Thyroid gland (tissue), 4 donors: ENCODE results near the gene FAM83C. TPM values are rescaled to one million over a fixed set of nuclear protein-coding genes. Genes with fewer than 3 reads are reported as not detected.
A peak's percentile ranks its signal among the peaks of the same experiment; 100 is the strongest.

Experiments used
- DNase-seq, 2 donors: peaks; one replicate each; pipeline ENCODE4 v3.0.0-alpha.2; 2019
- H3K27ac ChIP-seq, 3 donors: fragments of 200-600 bp; sonication (generic); 1 replicate in 2 of 3; 2 replicates in 1 of 3; pipeline ENCODE4 v1.5.1; 2016 to 2019; ENCODE audit warnings: mild to moderate bottlenecking in 1 of 3, moderate library complexity in 1 of 3
- H3K27me3 ChIP-seq: fragments of 200-600 bp; sonication (generic); one replicate; pipeline ENCODE4 v1.5.1; 2019
- H3K36me3 ChIP-seq, 2 donors: fragments of 200-600 bp; sonication (generic); one replicate each; pipeline ENCODE4 v1.5.1; 2016 to 2019
- H3K4me1 ChIP-seq, 2 donors: fragments of 200-600 bp; sonication (generic); one replicate each; pipeline ENCODE4 v1.5.1; 2017 to 2019
- H3K4me3 ChIP-seq, 3 donors: fragments of 200-600 bp; sonication (generic); replicated peaks in 1 of 3; 1 replicate in 2 of 3; 2 replicates in 1 of 3; pipeline ENCODE4 v1.5.1; 2016; ENCODE audit warnings: mild to moderate bottlenecking in 1 of 3
- H3K9me3 ChIP-seq: fragments of 200-600 bp; sonication (generic); one replicate; pipeline ENCODE4 v1.5.1; 2017
- POLR2A ChIP-seq, 2 donors: fragments of 450-650 bp; IDR thresholded peaks; one replicate each; pipeline ENCODE4 v1.6.1; 2017; ENCODE audit warnings: antibody characterized with exemption in 2 of 2, mild to moderate bottlenecking in 2 of 2, moderate library complexity in 1 of 2
- WGBS, 2 donors: methylation state at CpG; one replicate each; pipeline ENCODE4 v1.1.5; 2017; 5-methylcytosine and 5-hydroxymethylcytosine counted together
- intact Hi-C: fragments of 100-400 bp; cut with DNase I; formaldehyde crosslinking; loops from one replicate; pipeline ENCODE4 v1.15.1; 2023
- total RNA-seq, 4 donors: library from RNA; depleted of rRNA; stranded (reverse); fragments of >200 nt; gene quantifications; one replicate each; pipeline ENCODE4 v1.2.3, GENCODE V29; 2016
- TF ChIP-seq, protein P1 (sequence below), 6 experiments: fragments of 200-600 bp in 3 of 6; fragments of 450-650 bp in 3 of 6; sonication (generic) in 3 of 6; IDR thresholded peaks; one replicate each; pipeline ENCODE4 v1.5.1; 2016 to 2019; ENCODE audit warnings: antibody characterized with exemption in 6 of 6, mild to moderate bottlenecking in 2 of 6, inconsistent platforms in 1 of 6, moderate library complexity in 1 of 6

FAM83C gene
- total RNA-seq = not detected

DNA sequence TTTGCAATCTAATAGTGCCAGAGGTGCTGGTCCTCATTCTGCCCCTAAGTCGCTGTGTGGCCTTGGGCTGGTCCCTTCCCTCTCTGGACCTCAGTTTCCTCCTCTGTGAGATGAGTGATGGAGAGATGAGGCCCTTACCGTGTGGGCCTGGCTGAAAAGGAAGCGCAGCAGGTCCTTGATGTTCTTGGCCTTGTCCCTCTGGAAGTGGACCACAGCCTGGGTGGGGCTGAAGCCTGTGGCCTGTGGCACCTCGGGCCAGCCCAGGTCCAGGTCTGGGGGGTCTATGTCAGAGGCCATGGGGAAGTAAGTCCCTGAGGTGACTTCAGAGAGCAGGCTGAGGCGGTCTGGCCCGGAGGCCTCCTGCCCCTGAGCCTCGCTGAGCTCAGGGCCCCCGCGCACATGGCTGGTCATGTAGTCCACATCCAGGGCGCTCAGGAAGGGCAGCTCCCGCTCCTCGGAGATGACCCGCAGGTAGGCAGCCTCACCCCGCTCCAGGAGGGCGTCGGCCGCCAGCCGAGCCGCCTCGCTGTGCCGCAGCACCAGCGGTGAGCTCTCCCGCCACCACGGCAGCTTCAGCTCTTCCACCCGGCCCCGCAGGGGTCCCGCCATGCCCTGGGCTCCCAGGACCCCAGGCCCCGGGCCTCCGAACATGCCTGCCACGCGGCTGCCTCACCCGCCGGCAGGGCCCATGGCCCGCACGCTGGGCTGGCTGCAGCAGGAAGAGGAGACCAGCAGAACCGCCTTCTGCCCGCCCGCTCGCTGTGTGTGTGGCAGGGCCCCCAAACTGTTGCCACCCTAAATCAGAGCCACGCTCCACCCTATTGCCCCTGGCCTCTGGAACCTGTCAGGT lies at the start of gene FAM83C:
Gene FAM83C (minus strand): TSS at position 772 of the 850 bp plus-strand sequence. CDS start 121 bp downstream, at position 651.
- intact Hi-C loops = no loop called here

DNA sequence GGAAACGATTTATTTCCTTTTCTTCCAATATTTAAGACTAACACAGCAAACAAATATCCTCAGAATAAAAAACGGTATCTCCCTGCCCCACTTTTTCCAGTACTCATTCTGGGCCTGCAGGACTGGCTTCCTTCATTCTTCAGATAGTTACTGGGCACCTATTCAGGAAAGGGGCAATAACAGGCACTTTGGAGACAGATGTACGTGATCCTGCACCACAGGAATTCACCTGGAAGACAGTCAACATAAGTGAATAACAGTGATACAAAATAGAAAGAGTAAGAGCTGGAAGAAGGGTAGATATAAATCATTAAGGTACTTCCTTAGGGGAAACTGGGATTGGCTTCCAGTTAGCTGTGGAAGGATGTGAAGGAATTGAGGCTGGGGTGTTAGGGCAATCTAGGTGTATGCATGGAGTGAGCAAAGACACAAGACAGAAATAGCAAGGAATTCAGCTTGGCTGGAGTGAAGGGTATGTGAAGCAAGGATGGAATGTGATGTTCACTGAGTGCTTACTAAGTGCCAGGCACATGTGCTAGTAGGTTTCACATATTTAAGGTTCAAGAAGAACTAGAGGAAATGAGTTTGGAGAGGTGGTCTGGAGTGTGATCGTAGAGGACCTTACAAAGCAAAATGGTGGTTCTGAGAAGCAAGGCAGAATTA lies 49.3 kb upstream of the FAM83C start:
- DNase-seq = no peak
- no peaks in the 10 kb centered on the region for H3K27me3 ChIP-seq
- no peaks in the 10 kb centered on the region for H3K9me3 ChIP-seq
- peaks cover 0 to 9% of the 10 kb centered on the region in 2 donors for H3K36me3 ChIP-seq
- peaks cover 2 to 8% of the 10 kb centered on the region in 2 donors for H3K4me1 ChIP-seq
- TF ChIP-seq, protein P1, sequence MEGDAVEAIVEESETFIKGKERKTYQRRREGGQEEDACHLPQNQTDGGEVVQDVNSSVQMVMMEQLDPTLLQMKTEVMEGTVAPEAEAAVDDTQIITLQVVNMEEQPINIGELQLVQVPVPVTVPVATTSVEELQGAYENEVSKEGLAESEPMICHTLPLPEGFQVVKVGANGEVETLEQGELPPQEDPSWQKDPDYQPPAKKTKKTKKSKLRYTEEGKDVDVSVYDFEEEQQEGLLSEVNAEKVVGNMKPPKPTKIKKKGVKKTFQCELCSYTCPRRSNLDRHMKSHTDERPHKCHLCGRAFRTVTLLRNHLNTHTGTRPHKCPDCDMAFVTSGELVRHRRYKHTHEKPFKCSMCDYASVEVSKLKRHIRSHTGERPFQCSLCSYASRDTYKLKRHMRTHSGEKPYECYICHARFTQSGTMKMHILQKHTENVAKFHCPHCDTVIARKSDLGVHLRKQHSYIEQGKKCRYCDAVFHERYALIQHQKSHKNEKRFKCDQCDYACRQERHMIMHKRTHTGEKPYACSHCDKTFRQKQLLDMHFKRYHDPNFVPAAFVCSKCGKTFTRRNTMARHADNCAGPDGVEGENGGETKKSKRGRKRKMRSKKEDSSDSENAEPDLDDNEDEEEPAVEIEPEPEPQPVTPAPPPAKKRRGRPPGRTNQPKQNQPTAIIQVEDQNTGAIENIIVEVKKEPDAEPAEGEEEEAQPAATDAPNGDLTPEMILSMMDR (IDR thresholded peaks at IDR 0.05) = no peak
- no peak for TF ChIP-seq POLR2A (IDR thresholded peaks at IDR 0.05)
- intact Hi-C loops = no loop called here
- H3K4me3 ChIP-seq = no peak overlapping the region
- 68 to 76% methylated on average over 4 of the region's 4 CpGs for WGBS, 2 donors
- H3K27ac ChIP-seq = peak overlapping the region in 2 of 3 donors; percentile 11 to 14

More for the DNA sequence above, at the start of gene FAM83C:
- no peak within 1 kb of the TSS for H3K4me3 ChIP-seq
- H3K4me1 ChIP-seq = no peaks in the 10 kb centered on the region
- no peaks in the 10 kb centered on the region for H3K9me3 ChIP-seq
- H3K27me3 ChIP-seq = no peaks in the 10 kb centered on the region
- WGBS, 2 donors = 86 to 95% methylated on average over 6 to 25 of the region's 40 CpGs
- TF ChIP-seq, protein P1 (IDR thresholded peaks at IDR 0.05) = no peak
- TF ChIP-seq POLR2A (IDR thresholded peaks at IDR 0.05) = no peak
- no peak for DNase-seq
- H3K36me3 ChIP-seq = no peaks in the 10 kb centered on the region
- H3K27ac ChIP-seq = no peak within 1 kb of the TSS

DNA sequence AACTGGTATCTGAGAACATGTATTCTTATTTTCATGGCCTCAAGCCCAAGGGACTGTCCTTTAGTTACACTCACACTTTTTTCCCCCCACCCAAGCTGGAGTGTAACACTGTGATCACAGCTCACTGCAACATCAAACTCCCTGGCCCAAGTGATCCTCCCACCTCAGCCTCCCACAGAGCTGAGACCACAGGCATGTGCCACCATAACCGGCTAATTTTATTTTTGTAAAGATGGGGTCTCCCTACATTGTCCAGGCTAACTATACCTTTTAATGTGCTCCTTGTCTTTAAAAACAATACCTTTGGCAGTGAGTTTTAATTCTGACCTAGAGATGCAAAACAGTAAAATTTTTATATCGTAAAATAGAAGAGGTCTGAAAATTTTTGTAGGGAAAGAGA lies 48.2 kb upstream of the FAM83C start:
- intact Hi-C loops = no loop called here
- no peak for TF ChIP-seq POLR2A (IDR thresholded peaks at IDR 0.05)
- TF ChIP-seq, protein P1 (IDR thresholded peaks at IDR 0.05) = no peak
- no peak for DNase-seq
- Histone ChIP-seq H3K4me3 (no peak overlapping the region), H3K36me3 (no peaks in the 10 kb centered on the region), H3K27ac (no peak overlapping the region), H3K9me3 (no peaks in the 10 kb centered on the region), H3K4me1 (peaks cover 2 to 8% of the 10 kb centered on the region in 2 donors), H3K27me3 (no peaks in the 10 kb centered on the region)
- 96 to 99% methylated on average over 2 of the region's 2 CpGs for whole genome bisulfite sequencing, 2 donors

DNA sequence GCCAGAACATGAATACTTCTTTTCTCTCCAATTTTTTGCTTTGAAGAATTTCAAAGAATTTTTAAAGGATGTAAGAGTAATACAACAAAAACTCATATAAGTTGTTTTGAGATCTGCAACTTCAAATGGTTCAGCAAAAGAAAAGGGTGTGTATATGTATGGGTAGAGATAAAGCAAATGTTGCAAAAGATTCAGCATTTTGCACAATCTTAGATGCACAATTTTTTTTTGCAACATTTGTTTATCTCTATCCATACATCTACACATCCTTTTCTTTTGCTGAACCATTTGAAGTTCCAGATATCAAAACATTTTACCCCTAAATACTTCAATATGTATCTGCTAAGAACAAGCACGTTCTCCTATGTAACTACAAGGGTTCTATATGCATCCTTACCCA lies 47.4 kb upstream of the FAM83C start:
- Histone ChIP-seq H3K27me3 (no peaks in the 10 kb centered on the region), H3K27ac (no peak overlapping the region), H3K36me3 (no peaks in the 10 kb centered on the region), H3K9me3 (no peaks in the 10 kb centered on the region), H3K4me3 (no peak overlapping the region), H3K4me1 (peaks cover 4 to 9% of the 10 kb centered on the region in 2 donors)
- TF ChIP-seq, protein P1 (IDR thresholded peaks at IDR 0.05) = no peak
- TF ChIP-seq POLR2A (IDR thresholded peaks at IDR 0.05) = no peak
- 96 to 100% methylated on average over 1 of the region's 1 CpG for WGBS, 2 donors
- DNase-seq = no peak
- intact Hi-C loops = no loop called here

DNA sequence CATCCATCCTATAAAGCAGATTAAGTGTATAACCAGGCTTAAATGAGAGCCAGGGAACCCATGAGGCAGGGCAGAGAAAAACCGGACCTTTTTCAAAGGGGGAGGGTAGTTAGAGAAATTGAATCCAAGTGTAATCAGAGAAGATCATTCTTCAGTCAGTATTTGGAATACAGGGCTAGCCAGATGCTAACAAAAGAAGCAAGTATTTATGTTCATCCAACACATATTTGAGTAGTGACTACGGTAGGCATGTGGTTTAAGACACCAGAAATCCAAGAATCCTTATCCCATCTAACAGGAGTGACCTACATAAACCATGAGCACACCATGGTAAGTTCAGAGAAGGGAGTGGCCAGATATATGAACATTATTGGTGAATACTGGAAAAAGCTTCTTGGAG lies 46.8 kb upstream of the FAM83C start:
- intact Hi-C loops = no loop called here
- peaks cover 10 to 16% of the 10 kb centered on the region in 2 donors for H3K4me1 ChIP-seq
- TF ChIP-seq POLR2A (IDR thresholded peaks at IDR 0.05) = no peak
- TF ChIP-seq, protein P1 (IDR thresholded peaks at IDR 0.05) = no peak
- H3K36me3 ChIP-seq = no peaks in the 10 kb centered on the region
- no peak overlapping the region for H3K4me3 ChIP-seq
- no peak for DNase-seq
- WGBS, 2 donors = 85% methylated on average over 2 of the region's 2 CpGs
- no peaks in the 10 kb centered on the region for H3K9me3 ChIP-seq
- H3K27me3 ChIP-seq = no peaks in the 10 kb centered on the region
- H3K27ac ChIP-seq = no peak overlapping the region
